Colonic mucosa (tissue), 4 donors: Measurements from ENCODE around the gene FHIT. TPM values are rescaled to one million over a fixed set of nuclear protein-coding genes. Genes with fewer than 3 reads are reported as not detected.

Experiments
- DNase-seq: peaks from one replicate; pipeline ENCODE4 v3.0.0-alpha.2; 2020
- H3K27ac ChIP-seq: fragments of 200-600 bp; one replicate; pipeline ENCODE4 v1.8.0; 2021
- H3K27me3 ChIP-seq: fragments of 200-600 bp; one replicate; pipeline ENCODE4 v1.8.0; 2021
- H3K36me3 ChIP-seq: fragments of 200-600 bp; one replicate; pipeline ENCODE4 v1.8.0; 2021
- H3K4me1 ChIP-seq: fragments of 200-600 bp; one replicate; pipeline ENCODE4 v1.8.0; 2021; ENCODE audit warnings: mild to moderate bottlenecking
- H3K4me3 ChIP-seq: fragments of 200-600 bp; one replicate; pipeline ENCODE4 v1.8.0; 2021
- H3K9ac ChIP-seq, 2 donors: one replicate each; pipeline ENCODE4 v1.7.0; 2013; ENCODE audit warnings: control low read depth in 2 of 2, low read depth in 2 of 2, low read length in 2 of 2
- H3K9me3 ChIP-seq: fragments of 200-600 bp; one replicate; pipeline ENCODE4 v1.8.0; 2021
- CTCF ChIP-seq: fragments of 200-600 bp; IDR thresholded peaks from one replicate; pipeline ENCODE4 v1.8.0; 2022; ENCODE audit warnings: antibody characterized with exemption, mild to moderate bottlenecking
- intact Hi-C: fragments of 100-400 bp; cut with DNase I; formaldehyde crosslinking; loops from one replicate; pipeline ENCODE4 v1.14.1; 2022
- total RNA-seq, 2 donors: library from RNA; stranded (reverse); fragmentation: NEBNext Ultra II Directional in 1 of 2; extraction: Animal tissue kit (Norgen Biotek cat#: 25700) in 1 of 2; gene quantifications; one replicate each; pipeline ENCODE4 v1.2.1, GENCODE V29; 2021
- donor health status: healthy.
- donor health status: DM: no; HTN: no; CAD: no.
- donor health status: DM: no; HTN: no; CAD: no.

The FHIT gene
- total RNA-seq, 2 donors from 2014 or later, result 7.7 to 9.4 TPM

DNA sequence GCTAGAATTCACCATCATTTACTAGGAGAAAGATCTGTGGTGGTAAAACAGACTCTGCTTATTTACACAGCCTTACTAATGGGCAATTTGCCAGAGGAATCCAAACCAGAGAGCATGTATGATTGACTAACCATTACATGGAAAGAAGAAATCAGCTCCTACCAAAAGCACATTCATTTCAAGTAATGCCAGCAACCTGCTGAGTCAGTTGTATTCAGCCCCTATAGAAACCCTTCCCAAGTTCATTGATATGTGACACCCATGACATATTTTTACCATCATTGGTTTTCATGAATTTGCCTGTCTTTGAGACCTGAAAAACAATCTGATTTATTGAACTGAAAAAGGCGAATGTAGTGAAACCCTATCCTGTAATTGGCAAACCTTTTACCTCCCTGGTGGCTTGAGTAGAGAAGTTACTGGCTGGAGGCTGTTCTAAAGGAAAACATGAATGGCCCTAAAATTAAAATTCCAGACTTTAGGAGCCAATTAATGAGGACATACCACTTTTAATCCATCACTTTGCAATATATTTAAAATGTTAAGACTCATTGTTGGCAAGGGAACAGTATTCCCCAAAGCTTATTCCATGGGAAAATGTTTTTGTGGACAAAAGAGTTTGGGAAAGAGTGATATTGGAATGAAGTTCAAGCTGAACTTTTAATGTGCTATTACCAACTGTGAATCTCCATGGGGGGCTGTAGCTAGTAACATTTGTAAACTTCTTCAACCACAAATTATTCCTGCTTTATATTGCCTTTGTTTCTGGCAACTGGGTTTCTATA lies 542.9 kb downstream of the FHIT start:
- no peak overlapping the region for H3K9ac ChIP-seq
- H3K4me1 ChIP-seq, result no peaks in the 10 kb centered on the region
- TF ChIP-seq CTCF, result no peak
- intact Hi-C loops, result no loop called here
- H3K36me3 ChIP-seq, result no peaks in the 10 kb centered on the region
- H3K4me3 ChIP-seq, result no peak overlapping the region
- no peak overlapping the region for H3K27ac ChIP-seq
- no peaks in the 10 kb centered on the region for H3K9me3 ChIP-seq
- H3K27me3 ChIP-seq, result no peaks in the 10 kb centered on the region
- DNase-seq, result no peak

- Histone ChIP-seq H3K4me3 (no peak overlapping the region), H3K9me3 (no peaks in the 10 kb centered on the region), H3K36me3 (no peaks in the 10 kb centered on the region), H3K27ac (no peak overlapping the region), H3K4me1 (no peaks in the 10 kb centered on the region), H3K27me3 (no peaks in the 10 kb centered on the region), H3K9ac (no peak overlapping the region)
- intact Hi-C loops, result no loop called here
- DNase-seq, result no peak
- TF ChIP-seq CTCF, result no peak
Observed at GRCh38 chr3:60707452-60708020, 543.7 kb downstream of the FHIT start.

- Histone ChIP-seq H3K27me3 (no peaks in the 10 kb centered on the region), H3K9ac (no peak overlapping the region), H3K4me3 (no peak overlapping the region), H3K36me3 (no peaks in the 10 kb centered on the region), H3K9me3 (no peaks in the 10 kb centered on the region), H3K4me1 (no peaks in the 10 kb centered on the region), H3K27ac (no peak overlapping the region)
- TF ChIP-seq CTCF, result no peak
- intact Hi-C loops, result no loop called here
- no peak for DNase-seq
Observed at GRCh38 chr3:60703956-60704736, 547.1 kb downstream of the FHIT start.

DNA sequence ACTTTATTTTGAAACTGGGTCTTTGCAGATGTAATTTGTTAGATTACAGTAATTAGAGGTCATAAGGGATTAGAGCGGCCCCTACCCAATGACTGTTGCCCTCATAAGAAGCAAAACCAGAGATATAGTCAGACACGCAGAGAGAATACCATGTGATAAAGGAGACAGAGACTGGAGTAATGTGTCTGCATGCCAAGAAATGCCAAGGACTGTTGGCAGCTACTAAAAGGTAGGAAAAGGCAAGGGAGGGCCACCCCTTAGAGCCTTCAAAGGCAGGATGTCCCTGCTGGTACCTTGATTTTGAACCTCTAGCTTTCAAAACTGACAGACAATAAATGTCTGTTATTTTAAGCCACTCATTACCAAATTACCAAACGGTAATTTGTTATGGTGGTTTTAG lies 548.2 kb downstream of the FHIT start:
- H3K9ac ChIP-seq, result no peak overlapping the region
- intact Hi-C loops, result no loop called here
- no peaks in the 10 kb centered on the region for H3K27me3 ChIP-seq
- no peaks in the 10 kb centered on the region for H3K36me3 ChIP-seq
- no peaks in the 10 kb centered on the region for H3K4me1 ChIP-seq
- DNase-seq, result no peak
- no peak overlapping the region for H3K27ac ChIP-seq
- H3K4me3 ChIP-seq, result no peak overlapping the region
- H3K9me3 ChIP-seq, result no peaks in the 10 kb centered on the region
- no peak for TF ChIP-seq CTCF

GRCh38 chr3:60698117-60698516 lies 553.1 kb downstream of the FHIT start:
- Histone ChIP-seq H3K4me1 (no peaks in the 10 kb centered on the region), H3K9ac (no peak overlapping the region), H3K27me3 (no peaks in the 10 kb centered on the region), H3K27ac (no peak overlapping the region), H3K4me3 (no peak overlapping the region), H3K36me3 (no peaks in the 10 kb centered on the region), H3K9me3 (no peaks in the 10 kb centered on the region)
- no peak for TF ChIP-seq CTCF
- intact Hi-C loops, result no loop called here
- no peak for DNase-seq
